GM13977 (cell line): ENCODE measurements around the gene MAML3.

Experiments
- DNase-seq: peaks from one replicate; pipeline ENCODE4 v3.0.0; 2012; ENCODE audit warnings: low spot score
- in situ Hi-C: fragments of 300-500 bp; cut with MboI; formaldehyde crosslinking; loops from one replicate; pipeline ENCODE4 v1.12.0; 2022; ENCODE audit warnings: low sequenced_read_pairs, low pct_unique_long_range_greater_than_20kb, mixed read lengths, inconsistent platforms; ENCODE audit not compliant: unreplicated experiment
- TF ChIP-seq, protein P1 (sequence below): IDR thresholded peaks from 2 replicates; pipeline ENCODE4 v1.5.1; 2012; ENCODE audit warnings: mild to moderate bottlenecking, control low read depth; ENCODE audit not compliant: insufficient read depth; ENCODE audit errors: extremely low read depth, missing control alignments

The MAML3 gene

DNA sequence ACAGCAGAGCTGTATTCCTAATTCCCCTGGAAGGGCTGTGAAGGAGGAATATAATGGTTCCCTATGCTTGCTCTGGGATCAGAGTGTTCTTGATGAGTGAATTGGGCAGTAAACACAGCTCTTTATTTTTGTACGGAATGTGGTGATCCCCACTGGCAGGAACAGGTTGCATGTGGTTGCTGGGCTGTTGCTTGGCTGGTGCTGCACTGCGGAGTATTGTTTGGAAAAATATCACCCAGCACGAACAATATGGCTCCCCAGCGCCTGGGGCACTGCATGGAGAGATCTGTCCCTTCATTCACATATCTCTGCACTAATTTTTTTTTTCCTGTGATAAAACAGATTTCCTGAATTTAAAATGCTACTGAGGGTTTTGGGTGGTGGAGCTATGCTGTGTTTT, 368.6 kb downstream of the MAML3 start:
- in situ Hi-C loops = no loop called here
- TF ChIP-seq, protein P1, sequence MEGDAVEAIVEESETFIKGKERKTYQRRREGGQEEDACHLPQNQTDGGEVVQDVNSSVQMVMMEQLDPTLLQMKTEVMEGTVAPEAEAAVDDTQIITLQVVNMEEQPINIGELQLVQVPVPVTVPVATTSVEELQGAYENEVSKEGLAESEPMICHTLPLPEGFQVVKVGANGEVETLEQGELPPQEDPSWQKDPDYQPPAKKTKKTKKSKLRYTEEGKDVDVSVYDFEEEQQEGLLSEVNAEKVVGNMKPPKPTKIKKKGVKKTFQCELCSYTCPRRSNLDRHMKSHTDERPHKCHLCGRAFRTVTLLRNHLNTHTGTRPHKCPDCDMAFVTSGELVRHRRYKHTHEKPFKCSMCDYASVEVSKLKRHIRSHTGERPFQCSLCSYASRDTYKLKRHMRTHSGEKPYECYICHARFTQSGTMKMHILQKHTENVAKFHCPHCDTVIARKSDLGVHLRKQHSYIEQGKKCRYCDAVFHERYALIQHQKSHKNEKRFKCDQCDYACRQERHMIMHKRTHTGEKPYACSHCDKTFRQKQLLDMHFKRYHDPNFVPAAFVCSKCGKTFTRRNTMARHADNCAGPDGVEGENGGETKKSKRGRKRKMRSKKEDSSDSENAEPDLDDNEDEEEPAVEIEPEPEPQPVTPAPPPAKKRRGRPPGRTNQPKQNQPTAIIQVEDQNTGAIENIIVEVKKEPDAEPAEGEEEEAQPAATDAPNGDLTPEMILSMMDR = no peak
- no peak for DNase-seq

DNA sequence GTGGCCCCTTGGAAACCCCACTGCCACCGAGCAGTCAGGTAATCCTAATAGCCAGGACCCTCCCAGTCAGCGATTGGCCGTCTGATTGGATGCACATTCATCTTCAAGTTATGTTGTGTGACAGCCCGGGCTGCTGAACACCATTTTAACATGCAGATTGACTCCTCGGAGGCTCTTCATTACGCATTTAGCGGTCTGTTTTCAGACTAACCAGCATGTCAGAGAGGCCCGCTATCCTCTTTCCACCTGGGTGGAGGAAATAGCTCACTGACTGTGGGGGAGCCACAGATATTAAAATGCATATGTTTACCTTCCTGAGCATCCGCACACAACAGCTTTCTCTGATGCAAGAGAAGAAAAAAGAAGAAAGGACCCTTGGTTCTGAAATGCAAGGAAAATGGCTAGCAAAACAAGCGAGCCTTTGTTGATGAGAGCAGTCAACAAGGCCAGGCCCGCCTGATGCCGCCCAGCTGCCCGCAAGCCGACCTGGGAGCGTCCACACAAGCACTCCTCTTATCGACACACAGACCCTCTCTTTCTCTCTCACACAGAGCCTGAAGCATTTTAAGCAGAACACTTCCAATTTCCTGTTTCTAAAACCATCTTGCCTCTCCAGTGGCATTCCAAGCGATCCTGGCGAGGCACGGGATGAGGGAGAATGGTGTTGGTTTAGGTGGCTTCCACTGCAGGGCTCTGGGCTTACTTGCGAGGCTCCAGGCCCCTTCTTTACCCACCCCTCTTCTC, 370.1 kb downstream of the MAML3 start:
- TF ChIP-seq, protein P1 = no peak
- no peak for DNase-seq
- in situ Hi-C loops = no loop called here

DNA sequence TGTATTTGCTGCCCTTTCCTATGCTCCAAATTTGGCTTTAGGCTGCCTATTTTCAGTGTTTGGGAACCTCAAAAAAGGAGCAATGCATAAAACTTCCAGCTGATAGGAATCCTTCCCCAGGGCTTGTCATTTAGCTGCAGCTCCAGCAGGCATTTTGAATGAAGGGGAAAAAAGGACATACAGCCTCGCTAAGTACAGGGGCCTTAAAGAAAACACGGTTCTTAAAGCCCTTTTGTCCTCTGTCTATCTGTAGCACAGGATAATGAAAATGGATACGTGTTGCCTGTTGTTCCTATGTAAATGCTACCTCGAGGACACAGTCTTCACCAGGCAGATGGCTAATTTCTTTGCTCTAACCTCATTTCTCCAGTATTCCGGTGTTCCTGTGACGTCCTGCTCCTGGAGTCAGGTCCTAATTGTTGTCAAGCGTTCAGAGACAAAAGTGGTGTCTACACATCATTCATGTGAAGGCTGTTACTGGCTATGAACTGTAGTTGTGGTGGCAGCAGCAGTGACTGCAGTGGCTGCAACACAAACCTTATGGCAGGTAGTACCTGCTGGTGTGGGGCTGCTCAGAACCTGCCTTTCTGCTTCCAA, 371.0 kb downstream of the MAML3 start:
- TF ChIP-seq, protein P1 = no peak
- in situ Hi-C loops = no loop called here
- no peak for DNase-seq

DNA sequence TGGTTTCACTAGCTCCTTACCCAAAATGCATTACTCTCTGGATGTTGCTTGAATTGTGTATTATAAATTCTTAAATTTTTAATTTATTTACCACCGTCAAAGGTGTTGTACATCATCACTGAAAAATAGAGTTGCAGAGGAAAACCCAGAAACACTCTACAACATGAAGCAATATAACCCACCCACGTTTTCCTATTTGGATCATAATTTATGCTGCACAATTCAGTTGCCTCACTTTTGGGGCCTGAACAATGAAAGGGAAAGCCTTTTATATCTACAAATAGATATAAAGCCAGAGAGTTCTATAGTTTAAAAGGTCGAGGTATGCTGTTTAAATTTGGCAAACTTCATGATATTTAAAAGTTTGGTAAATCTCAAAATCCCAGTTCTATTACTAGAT, 372.9 kb downstream of the MAML3 start:
- no peak for DNase-seq
- in situ Hi-C loops = no loop called here
- TF ChIP-seq, protein P1 = no peak

DNA sequence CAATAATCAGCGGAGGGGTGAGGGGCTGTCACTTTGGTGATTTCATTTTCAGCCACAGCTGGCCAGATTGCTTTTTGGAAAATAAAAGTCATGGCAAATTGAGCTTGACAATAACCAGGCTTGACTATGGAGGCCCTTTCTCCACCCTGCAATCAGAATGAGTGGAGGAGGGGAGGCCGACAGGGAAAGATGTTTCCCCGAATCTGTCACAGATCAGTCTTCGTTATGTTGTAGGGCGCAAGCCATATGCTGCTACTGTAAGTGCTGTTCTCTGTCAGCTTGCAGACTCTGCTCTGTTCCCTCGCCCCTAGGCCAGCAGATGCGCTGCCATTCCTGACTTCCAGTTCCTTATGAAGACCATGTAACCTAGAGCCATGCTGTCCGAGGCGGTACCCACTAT, 374.3 kb downstream of the MAML3 start:
- in situ Hi-C loops = no loop called here
- TF ChIP-seq, protein P1 = no peak
- DNase-seq = no peak

DNA sequence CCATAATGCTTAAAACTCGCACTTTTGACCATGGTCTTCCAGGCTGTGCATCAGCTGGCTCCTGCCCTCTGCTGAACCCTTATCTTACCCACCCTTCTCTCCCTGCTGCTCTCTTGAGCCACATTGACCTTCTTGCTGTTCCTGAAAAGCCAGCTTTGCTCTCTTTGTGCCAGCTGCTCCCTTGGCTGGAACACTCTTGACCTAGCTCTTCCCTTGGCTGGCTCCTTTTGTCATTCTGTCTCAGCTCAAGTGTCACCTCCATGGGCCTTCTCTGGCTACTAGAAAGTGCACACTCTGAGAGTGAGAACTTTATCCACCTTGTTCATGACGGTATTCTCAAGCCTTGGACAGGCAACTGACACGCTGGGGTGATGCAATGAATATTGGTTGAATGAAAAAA, 376.2 kb downstream of the MAML3 start:
- TF ChIP-seq, protein P1 = no peak

DNA sequence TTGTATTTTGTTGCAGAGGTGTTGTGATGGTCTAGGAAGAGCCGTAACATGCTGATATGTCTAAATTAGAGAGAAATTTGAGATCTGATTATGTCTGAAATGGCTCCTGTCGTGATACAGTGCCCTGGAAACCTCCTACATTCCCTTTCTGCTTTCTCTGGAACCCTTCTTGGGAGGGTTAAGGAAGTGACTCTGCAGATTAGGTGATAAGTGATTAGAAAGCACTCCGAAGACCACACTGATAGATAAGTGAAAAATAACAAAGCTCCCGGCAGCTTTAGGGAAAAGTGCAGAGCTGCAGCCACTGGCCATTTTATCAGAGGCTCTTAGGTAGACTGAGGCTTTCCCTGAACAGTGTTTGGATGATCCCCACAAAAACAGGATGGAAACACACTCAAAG, 377.7 kb downstream of the MAML3 start:
- in situ Hi-C loops = no loop called here
- no peak for DNase-seq
- TF ChIP-seq, protein P1 = no peak

More for the DNA sequence above, 376.2 kb downstream of the MAML3 start:
- in situ Hi-C loops = no loop called here
- no peak for DNase-seq
